HEK293T (cell line): ENCODE data around the gene OLFM1.

Experiments
- BHLHE40 ChIP-seq: fragments of 450-650 bp; IDR thresholded peaks from 2 replicates; pipeline ENCODE4 v1.6.1; 2016; ENCODE audit warnings: mild to moderate bottlenecking, moderate library complexity, borderline replicate concordance
- CTBP1 ChIP-seq: fragments of 450-650 bp; IDR thresholded peaks from 2 replicates; pipeline ENCODE4 v1.6.1; 2016; ENCODE audit warnings: borderline replicate concordance
- ELF4 ChIP-seq: fragments of 450-650 bp; IDR thresholded peaks from 2 replicates; pipeline ENCODE4 v1.6.1; 2017; ENCODE audit warnings: antibody characterized with exemption
- FOXA1 ChIP-seq: fragments of 450-650 bp; IDR thresholded peaks from 2 replicates; pipeline ENCODE4 v1.6.1; 2016; ENCODE audit warnings: mild to moderate bottlenecking
- FOXK2 ChIP-seq: fragments of 450-650 bp; IDR thresholded peaks from 2 replicates; pipeline ENCODE4 v1.6.1; 2016; ENCODE audit warnings: mild to moderate bottlenecking
- FOXM1 ChIP-seq: fragments of 450-650 bp; IDR thresholded peaks from 2 replicates; pipeline ENCODE4 v1.6.1; 2017; ENCODE audit warnings: mild to moderate bottlenecking, borderline replicate concordance
- HDGF ChIP-seq: fragments of 450-650 bp; IDR thresholded peaks from 2 replicates; pipeline ENCODE4 v1.6.1; 2017; ENCODE audit warnings: antibody characterized with exemption, borderline replicate concordance
- L3MBTL2 ChIP-seq: fragments of 450-650 bp; conservative IDR thresholded peaks from 2 replicates; pipeline ENCODE4 v1.6.1; 2016; ENCODE audit warnings: mild to moderate bottlenecking
- NFRKB ChIP-seq: fragments of 450-650 bp; IDR thresholded peaks from 2 replicates; pipeline ENCODE4 v1.6.1; 2016; ENCODE audit warnings: mild to moderate bottlenecking, moderate library complexity
- SP1 ChIP-seq: fragments of 450-650 bp; IDR thresholded peaks from 2 replicates; pipeline ENCODE4 v1.6.1; 2017
- SUZ12 ChIP-seq: fragments of 450-650 bp; IDR thresholded peaks from 2 replicates; pipeline ENCODE4 v1.6.1; 2016; ENCODE audit warnings: mild to moderate bottlenecking
- TARDBP ChIP-seq: fragments of 450-650 bp; IDR thresholded peaks from 2 replicates; pipeline ENCODE4 v1.6.1; 2016
- ZNF384 ChIP-seq: fragments of 450-650 bp; IDR thresholded peaks from 2 replicates; pipeline ENCODE4 v1.6.1; 2016

DNA sequence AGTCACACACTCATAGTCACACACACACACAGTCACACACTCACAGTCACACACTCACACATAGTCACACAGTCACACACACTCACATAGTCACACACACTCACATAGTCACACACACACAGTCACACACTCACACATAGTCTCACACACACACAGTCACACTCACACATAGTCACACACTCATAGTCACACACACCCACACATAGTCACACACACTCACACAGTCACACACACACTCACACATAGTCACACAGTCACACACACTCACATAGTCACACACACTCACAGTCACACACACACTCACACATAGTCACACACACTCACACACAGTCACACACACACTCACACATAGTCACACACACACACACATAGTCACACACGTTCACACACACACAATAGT, 4.1 kb downstream of the OLFM1 start:
- no peak for TF ChIP-seq SUZ12
- TF ChIP-seq TARDBP: no peak
- no peak for TF ChIP-seq SP1
- no peak for TF ChIP-seq FOXA1
- TF ChIP-seq FOXK2: no peak
- no peak for TF ChIP-seq ELF4
- TF ChIP-seq FOXM1: no peak
- no peak for TF ChIP-seq NFRKB
- no peak for TF ChIP-seq BHLHE40
- no peak for TF ChIP-seq L3MBTL2
- TF ChIP-seq CTBP1: no peak
- TF ChIP-seq ZNF384: no peak
- no peak for TF ChIP-seq HDGF
